HG03045 (cell line): ENCODE data around the gene DUSP19.
A peak's percentile ranks its signal among the peaks of the same experiment; 100 is the strongest.

Experiments used
- ATAC-seq: cut with Tn5 transposase; IDR thresholded peaks from one replicate; pipeline ENCODE4 v1.9.1; 2021; ENCODE audit warnings: mild to moderate bottlenecking, moderate library complexity; ENCODE audit not compliant: unreplicated experiment

DUSP19 gene

DNA sequence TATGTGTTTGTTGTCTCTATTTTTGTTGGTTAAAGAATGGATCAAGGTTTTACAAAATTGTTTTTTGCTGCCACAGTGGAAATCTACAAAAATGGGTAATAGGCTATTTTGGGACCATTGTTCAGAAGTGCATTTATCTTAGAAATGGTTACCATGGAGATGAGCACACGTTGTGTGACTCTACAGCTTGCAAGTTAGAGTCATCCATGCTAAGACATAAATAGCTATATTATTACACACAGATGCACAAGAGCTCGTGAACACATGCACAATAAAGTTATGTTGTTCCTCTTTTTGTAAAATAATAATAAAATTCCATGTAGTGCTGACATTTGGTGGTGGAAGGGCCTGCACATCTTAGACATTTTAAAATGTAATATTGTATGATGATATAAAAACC, 15.5 kb upstream of the DUSP19 start:
- no peak for ATAC-seq

GRCh38 chr2:183068561-183068960, 10.0 kb upstream of the DUSP19 start:
- no peak for ATAC-seq

- ATAC-seq, result no peak
These were observed 9.4 kb upstream of the DUSP19 start for GRCh38 chr2:183069174-183069573.

GRCh38 chr2:183070942-183071844, 7.4 kb upstream of the DUSP19 start:
- ATAC-seq, result no peak

GRCh38 chr2:183072177-183072576, 6.4 kb upstream of the DUSP19 start:
- ATAC-seq, result no peak

DNA sequence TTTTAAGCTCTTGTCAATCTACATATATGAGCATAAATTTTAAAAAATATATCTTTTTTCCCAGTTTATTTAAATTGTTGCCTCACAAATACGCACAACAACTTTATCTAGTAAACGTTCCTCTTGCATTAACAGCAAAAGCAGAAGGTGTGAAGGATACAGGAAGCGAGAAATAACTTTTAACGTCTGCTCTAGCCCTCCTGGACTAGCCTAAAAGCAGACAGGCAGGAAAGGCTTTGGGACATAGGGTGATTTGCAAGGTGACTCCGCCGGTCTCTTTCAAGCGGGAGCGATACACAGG, 434 bp upstream of the DUSP19 start:
- ATAC-seq, result no peak

DNA sequence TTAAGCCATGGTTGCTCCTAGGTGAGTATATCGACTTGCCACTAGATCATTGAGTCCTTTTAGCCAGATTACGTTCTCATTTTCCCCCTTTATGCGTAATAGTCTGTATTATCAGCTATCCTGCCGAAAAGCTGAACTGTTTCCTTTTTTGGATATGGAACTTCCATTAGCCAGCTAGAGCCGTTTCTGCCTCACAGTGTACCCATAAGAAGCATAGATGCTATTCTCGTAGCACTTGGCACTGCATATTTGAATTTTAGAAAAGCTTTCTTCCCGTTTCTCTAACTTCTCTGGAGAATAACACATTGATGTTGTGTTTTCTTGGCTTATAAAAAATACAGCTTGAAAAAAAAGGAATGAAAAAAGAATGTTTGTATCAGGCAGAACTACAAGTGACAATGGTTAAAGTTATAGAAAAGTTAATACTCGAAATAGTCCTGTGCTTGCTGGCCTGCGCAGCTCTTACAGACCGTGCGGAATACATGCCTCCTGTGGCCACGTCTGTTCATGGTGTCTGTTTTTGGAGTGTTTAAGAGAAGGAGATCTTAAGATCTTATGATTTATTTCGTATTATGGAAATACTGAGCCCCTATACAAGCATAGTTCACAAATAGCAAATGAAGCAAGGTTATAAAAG, 710 bp downstream of the DUSP19 start:
- ATAC-seq, result peak; percentile 19

DNA sequence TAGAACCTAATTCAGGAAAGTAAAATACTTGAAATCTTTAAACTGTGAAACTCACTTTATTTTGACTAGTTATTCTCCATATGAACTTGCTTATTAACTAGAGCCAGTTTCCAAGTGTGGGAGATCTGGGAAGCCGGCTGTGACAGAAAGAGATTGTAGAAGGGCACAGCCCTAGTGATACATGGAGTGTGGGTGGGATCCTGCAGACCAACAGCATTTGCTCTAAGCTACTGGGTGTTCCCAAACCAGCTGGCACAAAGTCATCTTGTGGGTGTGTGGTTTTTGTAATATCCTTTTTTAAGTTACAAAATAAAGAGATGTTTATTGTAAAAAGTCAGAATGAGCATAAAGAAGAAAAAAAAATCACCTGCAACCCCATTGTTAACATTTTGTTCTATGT, 3.4 kb downstream of the DUSP19 start:
- ATAC-seq, result no peak

DNA sequence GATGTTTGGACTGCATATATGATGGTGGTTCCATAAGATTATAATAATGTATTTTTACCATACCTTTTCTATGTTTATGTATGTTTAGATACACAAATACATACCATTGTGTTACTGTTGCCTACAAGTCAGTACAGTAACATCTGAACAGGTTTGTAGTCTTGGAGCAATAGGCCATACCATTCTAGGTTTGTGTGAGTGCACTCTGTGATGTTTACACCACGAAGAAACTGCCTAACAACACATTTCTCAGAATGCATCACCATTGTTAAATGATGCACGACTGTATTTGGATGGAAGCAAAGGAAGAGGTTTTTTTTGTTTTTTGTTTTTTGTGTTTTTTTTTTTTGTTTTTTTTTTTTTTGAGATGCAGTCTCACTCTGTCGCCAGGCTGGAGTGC, 9.5 kb downstream of the DUSP19 start:
- no peak for ATAC-seq

DNA sequence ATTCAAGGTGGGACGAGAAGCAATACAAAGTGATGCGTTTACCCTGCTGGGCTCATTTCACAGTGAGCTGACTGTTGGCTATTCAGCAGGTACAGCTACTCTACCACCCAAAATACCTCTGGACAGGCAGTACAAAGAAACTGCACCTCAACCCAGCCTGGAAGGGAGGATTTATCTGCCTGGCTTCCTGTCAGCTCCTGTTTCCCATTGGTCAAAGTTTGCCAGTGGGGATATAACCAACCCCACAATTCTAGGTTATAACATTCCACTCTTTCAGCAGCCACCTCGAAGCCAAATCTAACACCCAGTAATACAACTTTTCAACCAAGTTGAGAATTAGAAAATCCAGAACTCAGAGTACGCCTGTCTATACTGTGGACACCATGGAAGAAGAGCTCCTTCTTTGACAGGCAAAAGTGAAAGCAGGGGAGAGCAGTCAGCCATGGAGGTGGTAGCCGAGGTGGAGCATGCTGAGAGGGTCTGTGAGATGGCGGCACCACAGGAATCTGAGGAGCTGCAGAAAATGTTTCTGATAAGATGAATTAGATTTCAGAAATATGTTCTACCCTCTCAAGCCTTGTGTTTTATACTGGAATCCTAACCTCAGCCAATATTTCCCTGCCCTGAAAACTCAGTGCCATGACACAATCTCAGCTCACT, 10.8 kb downstream of the DUSP19 start:
- peak; percentile 67 for ATAC-seq

GRCh38 chr2:183091318-183091953, 12.9 kb downstream of the DUSP19 start:
- no peak for ATAC-seq

DNA sequence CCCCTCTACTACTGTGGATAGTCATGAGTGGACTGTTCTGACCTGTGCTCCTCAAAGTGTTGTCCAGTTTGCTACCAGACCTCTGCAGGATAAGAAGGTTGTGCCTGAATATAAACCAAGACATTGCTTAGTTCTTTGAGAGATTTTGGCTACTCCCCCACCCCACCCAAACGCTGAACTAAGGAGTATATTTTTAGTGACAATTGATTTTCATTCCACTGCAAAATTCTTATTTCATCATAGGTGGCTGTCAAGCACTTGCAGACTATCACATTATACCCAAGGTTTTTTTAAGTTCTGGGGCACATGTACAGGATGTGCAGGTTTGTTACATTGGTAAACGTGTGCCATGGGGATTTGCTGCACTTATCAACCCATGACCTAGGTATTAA, 13.4 kb downstream of the DUSP19 start:
- no peak for ATAC-seq

- ATAC-seq, result peak; percentile 65
These were observed 15.5 kb downstream of the DUSP19 start for GRCh38 chr2:183093857-183094657.

DNA sequence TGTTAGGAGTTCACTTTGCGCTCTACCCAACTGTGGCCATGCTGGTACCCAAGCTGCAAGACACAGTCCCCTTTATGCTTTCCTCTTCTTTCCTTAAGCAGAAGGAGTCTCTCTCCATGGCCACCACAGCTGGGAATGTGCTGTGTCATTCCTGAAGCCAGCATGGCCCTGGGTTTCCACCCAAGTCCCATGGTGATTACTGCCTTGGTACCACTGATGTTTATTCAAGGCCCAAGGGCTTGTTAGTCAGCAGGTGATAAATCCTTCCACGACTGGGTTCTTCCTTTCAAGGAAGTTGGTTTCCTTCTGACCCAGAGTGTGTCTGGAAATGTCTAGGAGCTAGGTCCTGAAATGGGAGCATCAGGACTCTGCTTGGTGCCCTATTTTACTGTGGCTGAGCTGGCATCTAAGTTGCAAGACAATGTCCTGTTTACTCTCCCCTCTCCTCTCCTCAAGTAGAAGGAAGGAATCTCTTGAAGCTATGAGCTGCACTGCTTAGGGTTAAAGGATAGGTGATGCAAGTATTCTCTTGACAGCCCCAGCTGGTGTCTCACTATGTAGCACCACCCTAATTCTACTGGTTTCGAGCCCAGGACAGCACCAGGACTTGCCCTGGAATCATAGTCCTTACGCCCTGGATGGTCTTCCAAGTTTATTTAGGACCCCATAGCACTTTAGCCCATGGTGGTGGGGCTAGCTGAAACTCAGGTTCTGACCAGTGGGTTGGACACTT, 27.0 kb downstream of the DUSP19 start:
- no peak for ATAC-seq

DNA sequence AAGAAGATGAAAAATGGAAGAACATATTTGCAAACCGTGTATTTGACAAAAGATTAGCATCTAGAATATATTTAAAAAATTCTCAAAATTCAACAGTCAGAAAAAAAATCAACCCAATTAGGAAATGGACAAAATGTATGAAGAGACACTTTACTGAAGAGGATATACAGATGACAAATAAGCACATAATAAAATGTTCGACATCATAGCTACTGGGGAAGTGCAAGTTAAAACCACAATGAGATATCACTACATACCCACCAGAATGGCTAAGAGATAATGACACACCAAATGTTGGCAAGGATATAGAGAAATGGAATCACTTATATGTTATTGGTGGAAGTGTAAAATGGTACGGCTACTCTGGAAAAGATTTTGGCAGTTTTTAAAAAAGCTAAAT, 34.0 kb downstream of the DUSP19 start:
- no peak for ATAC-seq

GRCh38 chr2:183113630-183114029, 35.1 kb downstream of the DUSP19 start:
- ATAC-seq, result no peak

- no peak for ATAC-seq
These were observed 38.7 kb downstream of the DUSP19 start for GRCh38 chr2:183117226-183117625.

- ATAC-seq, result no peak
These were observed 44.8 kb downstream of the DUSP19 start for GRCh38 chr2:183123117-183123958.

- peak; percentile 42 for ATAC-seq
These were observed 45.3 kb downstream of the DUSP19 start for GRCh38 chr2:183123959-183124221.
